DND-41 (cell line): ENCODE data around the gene TMEM61.

ENCODE experiments used
- CTCF ChIP-seq: IDR thresholded peaks from 2 replicates; pipeline ENCODE4 v1.5.1; 2012; ENCODE audit warnings: borderline replicate concordance, low read length, moderate library complexity, mild to moderate bottlenecking; ENCODE audit not compliant: poor library complexity, severe bottlenecking; ENCODE audit errors: extremely low read depth
- EZH2 ChIP-seq: IDR thresholded peaks from 3 replicates; pipeline ENCODE4 v1.6.1; 2012; ENCODE audit warnings: borderline replicate concordance, low read depth, mild to moderate bottlenecking, moderate library complexity, low read length, inconsistent platforms; ENCODE audit not compliant: severe bottlenecking

DNA sequence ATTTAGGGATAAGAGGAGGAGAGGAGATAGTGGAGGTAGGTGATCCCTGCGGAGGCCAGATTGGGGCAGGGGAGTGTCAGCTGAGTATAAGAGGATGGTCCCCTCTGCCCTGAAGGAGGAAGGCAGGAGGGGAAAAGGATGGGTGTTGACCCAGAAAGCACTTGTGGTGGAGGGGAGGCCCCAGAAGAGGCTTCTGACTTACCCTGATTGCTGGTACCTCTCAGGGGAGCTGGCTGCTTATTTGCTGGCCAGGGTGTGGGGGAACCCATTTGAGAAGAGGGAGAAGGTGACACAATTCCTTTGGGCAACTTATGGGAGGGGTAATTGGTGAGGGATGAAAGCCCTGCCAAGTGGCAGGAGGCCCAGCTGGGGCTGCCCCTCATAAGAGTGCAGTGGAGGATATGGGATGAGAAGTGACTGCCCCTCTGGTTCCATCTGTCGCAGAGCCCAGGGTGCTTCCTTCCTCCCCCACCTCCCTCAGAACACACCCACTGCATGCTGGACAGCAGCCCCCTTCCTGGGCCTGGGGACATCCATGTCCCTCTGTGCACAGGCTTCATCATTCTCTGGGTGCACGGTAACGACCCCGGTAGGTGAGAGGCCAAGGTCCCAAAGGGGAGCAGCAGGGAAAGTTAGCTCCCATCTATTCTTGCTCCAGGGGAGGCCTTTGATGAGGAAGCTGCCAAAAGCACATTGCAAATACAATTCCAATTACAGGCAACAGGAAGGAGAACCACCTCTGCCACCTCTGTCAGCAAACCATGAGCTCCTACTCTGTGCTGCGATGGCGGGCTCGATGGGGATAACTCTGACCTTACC is 57.5 kb downstream of the TMEM61 start:
- no peak for TF ChIP-seq CTCF
- no peak for TF ChIP-seq EZH2
